Measurements from ENCODE around the gene SPRY1. TPM values are rescaled to one million over a fixed set of nuclear protein-coding genes. Genes with fewer than 3 reads are reported as not detected.

The SPRY1 gene
- total RNA-seq, 1 donor from 2014 or later, result 134 TPM

DNA sequence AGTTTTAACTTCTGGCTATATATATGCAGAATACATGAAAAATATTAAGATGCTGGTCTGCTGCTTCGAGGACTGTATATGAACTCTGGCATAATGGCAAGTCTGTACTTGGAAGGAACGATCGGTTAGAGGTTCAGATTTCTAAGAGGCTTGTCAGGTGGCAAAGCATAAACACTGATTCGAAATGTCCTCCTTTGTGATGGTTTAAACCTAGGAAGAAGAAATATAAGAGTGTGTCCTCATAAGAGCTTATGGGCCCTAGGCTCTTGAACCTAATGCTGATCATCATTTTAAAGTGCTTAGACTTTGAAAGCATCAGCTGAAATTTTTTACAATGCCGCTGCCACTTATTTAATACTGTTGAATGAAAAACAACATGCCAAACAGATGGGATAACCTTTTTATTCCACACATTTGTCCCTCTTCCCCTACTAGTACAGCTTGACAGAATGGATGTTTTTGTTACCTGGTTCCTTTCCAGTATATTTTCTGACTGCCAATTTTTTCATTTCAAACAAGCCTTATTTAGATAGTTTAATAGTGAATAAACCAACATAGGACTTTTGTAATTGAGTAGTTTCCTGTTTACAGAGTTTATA, 8.8 kb downstream of the SPRY1 start:
- Histone ChIP-seq H3K9me3 (no peaks in the 10 kb centered on the region), H3K36me3 (peaks cover 30% of the 10 kb centered on the region), H3K27me3 (no peaks in the 10 kb centered on the region), H3K27ac (peak overlapping the region; percentile 3), H3K4me3 (peak overlapping the region; percentile 73), H3K4me1 (peaks cover 11% of the 10 kb centered on the region)
- DNase-seq (no peak), ATAC-seq (no peak)
- intact Hi-C loops (cut with DNase I), result no loop called here
- TF ChIP-seq CTCF (IDR thresholded peaks at IDR 0.05), result no peak

DNA sequence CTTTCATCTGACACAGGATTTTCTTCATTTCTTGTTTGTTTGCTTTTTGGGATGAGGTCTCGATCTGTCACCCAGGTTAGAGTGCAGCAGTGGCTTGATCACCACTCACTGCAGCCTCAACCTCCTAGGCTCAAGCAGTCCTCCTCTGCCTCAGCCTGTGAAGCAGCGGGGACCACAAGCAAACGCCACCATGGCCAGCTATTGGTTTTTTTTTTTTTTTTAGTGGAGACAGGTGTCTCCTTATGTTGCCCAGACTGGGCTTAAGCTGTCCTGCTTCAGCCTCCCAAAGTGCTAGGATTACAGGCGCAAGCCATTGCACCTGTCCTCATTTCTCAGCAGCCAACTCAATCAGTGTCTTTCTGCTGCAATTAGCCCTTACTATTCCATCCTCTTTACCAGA, 10.3 kb downstream of the SPRY1 start:
- DNase-seq (no peak), ATAC-seq (no peak)
- no peaks in the 10 kb centered on the region for H3K9me3 ChIP-seq
- H3K36me3 ChIP-seq, result peaks cover 26% of the 10 kb centered on the region
- intact Hi-C loops (cut with DNase I), result no loop called here
- H3K27me3 ChIP-seq, result no peaks in the 10 kb centered on the region
- no peak for TF ChIP-seq CTCF (IDR thresholded peaks at IDR 0.05)
- H3K4me3 ChIP-seq, result no peak overlapping the region
- H3K4me1 ChIP-seq, result peaks cover 11% of the 10 kb centered on the region
- H3K27ac ChIP-seq, result no peak overlapping the region

DNA sequence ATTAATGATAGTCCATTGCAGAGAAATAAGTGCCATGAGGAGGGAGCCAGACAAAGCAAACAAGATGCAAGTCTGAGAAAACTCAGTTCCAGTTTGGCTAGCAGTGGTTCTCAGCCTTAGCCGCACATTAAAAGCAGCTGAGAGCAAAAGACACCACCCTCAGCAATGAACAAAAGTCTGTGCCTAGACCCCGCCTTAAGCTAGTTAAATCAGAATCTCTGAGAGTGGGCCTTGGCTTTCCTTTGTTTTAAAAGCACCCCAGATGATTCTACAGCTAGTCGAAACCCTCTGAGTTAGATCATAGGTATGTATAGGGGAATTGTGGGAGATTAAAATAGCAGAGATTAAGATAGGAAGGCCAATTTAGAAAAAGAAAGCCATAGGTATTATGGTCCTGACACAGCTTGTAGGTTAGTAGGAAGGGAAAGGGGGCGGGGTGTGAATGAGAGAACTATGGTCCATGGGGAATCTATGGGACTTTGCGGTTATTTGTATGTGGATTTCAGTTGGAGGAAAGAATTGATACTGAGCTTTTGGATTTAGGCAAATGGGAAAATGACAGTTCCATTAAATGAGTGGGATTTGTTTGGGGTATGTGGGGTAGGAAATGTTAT, 12.0 kb downstream of the SPRY1 start:
- no peak for TF ChIP-seq CTCF (IDR thresholded peaks at IDR 0.05)
- H3K9me3 ChIP-seq, result no peaks in the 10 kb centered on the region
- peaks cover 9% of the 10 kb centered on the region for H3K36me3 ChIP-seq
- ATAC-seq, result no peak
- H3K4me1 ChIP-seq, result peaks cover 11% of the 10 kb centered on the region
- no peak overlapping the region for H3K4me3 ChIP-seq
- no peak overlapping the region for H3K27ac ChIP-seq
- DNase-seq, result no peak
- no peaks in the 10 kb centered on the region for H3K27me3 ChIP-seq
- intact Hi-C loops (cut with DNase I), result no loop called here

GRCh38 chr4:123409334-123409733, 12.7 kb downstream of the SPRY1 start:
- peaks cover 2% of the 10 kb centered on the region for H3K36me3 ChIP-seq
- no peaks in the 10 kb centered on the region for H3K27me3 ChIP-seq
- intact Hi-C loops (cut with DNase I), result no loop called here
- no peak for TF ChIP-seq CTCF (IDR thresholded peaks at IDR 0.05)
- ATAC-seq, result no peak
- H3K4me3 ChIP-seq, result no peak overlapping the region
- no peaks in the 10 kb centered on the region for H3K9me3 ChIP-seq
- H3K27ac ChIP-seq, result no peak overlapping the region
- no peak for DNase-seq
- H3K4me1 ChIP-seq, result peaks cover 11% of the 10 kb centered on the region

DNA sequence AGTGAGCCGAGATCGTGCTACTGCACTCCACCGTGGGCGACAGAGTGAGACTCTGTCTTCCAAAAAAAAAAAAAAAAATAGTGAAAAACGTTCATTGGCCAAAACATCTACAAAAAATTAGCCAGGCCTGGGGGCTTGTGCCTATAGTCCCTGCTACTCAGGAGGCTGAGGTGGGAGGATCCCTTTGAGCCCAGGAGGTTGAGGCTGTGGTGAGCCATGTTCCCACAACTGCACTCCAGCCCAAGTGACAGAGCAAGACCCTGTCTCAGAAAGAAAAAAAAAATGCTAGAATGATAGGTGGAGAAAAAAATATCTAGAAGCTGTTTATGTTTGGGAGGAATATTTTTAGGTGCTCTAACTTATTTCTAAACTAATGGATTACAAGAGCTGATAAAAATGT, 14.9 kb downstream of the SPRY1 start:
- H3K9me3 ChIP-seq, result no peaks in the 10 kb centered on the region
- H3K4me3 ChIP-seq, result no peak overlapping the region
- H3K4me1 ChIP-seq, result peaks cover 6% of the 10 kb centered on the region
- H3K27me3 ChIP-seq, result no peaks in the 10 kb centered on the region
- no peaks in the 10 kb centered on the region for H3K36me3 ChIP-seq
- H3K27ac ChIP-seq, result no peak overlapping the region
- no peak for TF ChIP-seq CTCF (IDR thresholded peaks at IDR 0.05)
- DNase-seq (no peak), ATAC-seq (no peak)
- intact Hi-C loops (cut with DNase I), result no loop called here
